OCI-LY1 (cell line): ENCODE data around the gene CEBPZ.

Experiments
- CTCF ChIP-seq: fragments of 200-600 bp; sonication (generic), shearing (Covaris generic); IDR thresholded peaks from 2 replicates; pipeline ENCODE4 v1.5.1; 2017; ENCODE audit warnings: mild to moderate bottlenecking, antibody characterized with exemption, low read length, moderate library complexity, mixed read lengths
- EZH2 ChIP-seq: fragments of 200-600 bp; sonication (generic), shearing (Covaris generic); IDR thresholded peaks from 2 replicates; pipeline ENCODE4 v1.8.0; 2017; ENCODE audit warnings: borderline replicate concordance, mixed run types, mild to moderate bottlenecking, antibody characterized with exemption, low read length, moderate library complexity, mixed read lengths

- no peak for TF ChIP-seq CTCF
- no peak for TF ChIP-seq EZH2
These were observed 59.8 kb downstream of the CEBPZ start for GRCh38 chr2:37171624-37171950.
